ENCODE data around the gene COG1. TPM values are rescaled to one million over a fixed set of nuclear protein-coding genes. Genes with fewer than 3 reads are reported as not detected.

COG1 gene
- polyA plus RNA-seq, 1 donor (not counting 4 experiments of a cell fraction or from before 2014, with no cell fraction given): 16.4 TPM

- H3K27ac ChIP-seq (ENCODE audit: control insufficient read depth, insufficient read depth, low read length): peak overlapping the region; percentile 86
- dilution Hi-C loops (cut with MboI; ENCODE audit: extremely low pct_ligation_motif_present, low sequenced_read_pairs): no loop called here
- FAIRE-seq (no peak), DNase-seq (ENCODE audit: low read depth, low spot score) (peak; percentile 67)
- H3K9me1 ChIP-seq (ENCODE audit: control insufficient read depth, extremely low read depth, insufficient read depth, low read length): peaks cover 3% of the 10 kb centered on the region
- H2AFZ ChIP-seq (ENCODE audit: control insufficient read depth, low read length): peak overlapping the region; percentile 84
- peaks cover 5 to 11% of the 10 kb centered on the region in 2 experiments for H3K36me3 ChIP-seq (ENCODE audit: control insufficient read depth in 2 of 2, extremely low read depth in 1 of 2, insufficient read depth in 2 of 2, low read length in 2 of 2)
- peak overlapping the region; percentile 86 for H3K9ac ChIP-seq (ENCODE audit: control insufficient read depth, extremely low read depth, insufficient read depth, low read length)
- H3K27me3 ChIP-seq (ENCODE audit: control insufficient read depth, extremely low read depth, insufficient read depth, low read length): no peaks in the 10 kb centered on the region
- peak overlapping the region; percentile 81 to 99 (median 98) for H3K4me3 ChIP-seq (ENCODE audit: control insufficient read depth in 2 of 3, extremely low read depth in 1 of 3, insufficient read depth in 2 of 3, low read depth in 1 of 3, low read length in 3 of 3)
- H3K9me3 ChIP-seq (ENCODE audit: control insufficient read depth, low read depth, low read length): no peaks in the 10 kb centered on the region
- H4K20me1 ChIP-seq (ENCODE audit: control insufficient read depth, extremely low read depth, insufficient read depth, low read length): no peaks in the 10 kb centered on the region
- peaks cover 48% of the 10 kb centered on the region for H3K79me2 ChIP-seq (ENCODE audit: control insufficient read depth, insufficient read depth, low read length)
- peak overlapping the region; percentile 98 for H3K4me2 ChIP-seq (ENCODE audit: control insufficient read depth, extremely low read depth, insufficient read depth, low read depth, low read length)
- TF ChIP-seq CTCF (optimal IDR thresholded peaks at IDR 0.05 in 1 of 3, IDR thresholded peaks at IDR 0.05 in 1 of 3, conservative IDR thresholded peaks at IDR 0.05 in 1 of 3; ENCODE audit: extremely low read depth in 1 of 3, insufficient read depth in 2 of 3, low read length in 3 of 3): peak in 2 of 3 experiments; percentile 20 to 32
- TF ChIP-seq EZH2 (IDR thresholded peaks at IDR 0.05; ENCODE audit: low read length): no peak
- H3K4me1 ChIP-seq (ENCODE audit: control insufficient read depth, extremely low read depth, insufficient read depth, low read length): peaks cover 35% of the 10 kb centered on the region
Observed at GRCh38 chr17:73231841-73232586, 39.2 kb downstream of the COG1 start.

- FAIRE-seq: peak; percentile 44
- dilution Hi-C loops (cut with MboI; ENCODE audit: extremely low pct_ligation_motif_present, low sequenced_read_pairs): no loop called here
Observed at GRCh38 chr17:73232587-73233373, 39.9 kb downstream of the COG1 start.

More at GRCh38 chr17:73232587-73233373, 39.9 kb downstream of the COG1 start:
- H3K4me2 ChIP-seq (ENCODE audit: control insufficient read depth, extremely low read depth, insufficient read depth, low read depth, low read length): peak overlapping the region; percentile 98
- H3K4me3 ChIP-seq (ENCODE audit: control insufficient read depth in 2 of 3, extremely low read depth in 1 of 3, insufficient read depth in 2 of 3, low read depth in 1 of 3, low read length in 3 of 3): peak overlapping the region; percentile 81 to 99 (median 98)
- DNase-seq (ENCODE audit: low read depth, low spot score): no peak
- H3K27me3 ChIP-seq (ENCODE audit: control insufficient read depth, extremely low read depth, insufficient read depth, low read length): no peaks in the 10 kb centered on the region
- H3K9me1 ChIP-seq (ENCODE audit: control insufficient read depth, extremely low read depth, insufficient read depth, low read length): peaks cover 3% of the 10 kb centered on the region
- H3K79me2 ChIP-seq (ENCODE audit: control insufficient read depth, insufficient read depth, low read length): peaks cover 41% of the 10 kb centered on the region
- peaks cover 27% of the 10 kb centered on the region for H3K4me1 ChIP-seq (ENCODE audit: control insufficient read depth, extremely low read depth, insufficient read depth, low read length)
- H3K36me3 ChIP-seq (ENCODE audit: control insufficient read depth in 2 of 2, extremely low read depth in 1 of 2, insufficient read depth in 2 of 2, low read length in 2 of 2): peaks cover 8 to 11% of the 10 kb centered on the region in 2 experiments
- H3K9me3 ChIP-seq (ENCODE audit: control insufficient read depth, low read depth, low read length): no peaks in the 10 kb centered on the region
- peak overlapping the region; percentile 86 for H3K9ac ChIP-seq (ENCODE audit: control insufficient read depth, extremely low read depth, insufficient read depth, low read length)
- no peaks in the 10 kb centered on the region for H4K20me1 ChIP-seq (ENCODE audit: control insufficient read depth, extremely low read depth, insufficient read depth, low read length)
- TF ChIP-seq CTCF (optimal IDR thresholded peaks at IDR 0.05 in 1 of 3, IDR thresholded peaks at IDR 0.05 in 1 of 3, conservative IDR thresholded peaks at IDR 0.05 in 1 of 3; ENCODE audit: extremely low read depth in 1 of 3, insufficient read depth in 2 of 3, low read length in 3 of 3): no peak
- TF ChIP-seq EZH2 (IDR thresholded peaks at IDR 0.05; ENCODE audit: low read length): no peak
- H2AFZ ChIP-seq (ENCODE audit: control insufficient read depth, low read length): peak overlapping the region; percentile 84
- peak overlapping the region; percentile 86 for H3K27ac ChIP-seq (ENCODE audit: control insufficient read depth, insufficient read depth, low read length)
